Smooth muscle cell (in vitro differentiated cells): ENCODE data around the gene KCNQ1OT1. TPM values are rescaled to one million over a fixed set of nuclear protein-coding genes. Genes with fewer than 3 reads are reported as not detected.

Experiments used
- DNase-seq: peaks from one replicate; lab custom pipeline; 2025; ENCODE audit not compliant: unreplicated experiment; lab: John Stamatoyannopoulos, UW
- H2AFZ ChIP-seq: fragments of 200-600 bp; sonication (generic); 2 replicates; pipeline ENCODE4 v1.6.0; 2016; ENCODE audit warnings: antibody characterized with exemption, low read depth, mild to moderate bottlenecking
- H3F3A ChIP-seq: fragments of 200-600 bp; sonication (generic); 2 replicates; pipeline ENCODE4 v1.6.0; 2017; ENCODE audit warnings: antibody characterized with exemption, low read depth
- H3K27ac ChIP-seq: fragments of 200-600 bp; sonication (generic); 2 replicates; pipeline ENCODE4 v1.5.1; 2016; ENCODE audit warnings: low read depth, mild to moderate bottlenecking
- H3K27me3 ChIP-seq: fragments of 200-600 bp; sonication (generic); 2 replicates; pipeline ENCODE4 v1.6.1; 2016; ENCODE audit warnings: low read depth, mild to moderate bottlenecking
- H3K36me3 ChIP-seq: fragments of 200-600 bp; sonication (generic); 2 replicates; pipeline ENCODE4 v1.5.1; 2016; ENCODE audit warnings: low read depth
- H3K4me1 ChIP-seq: fragments of 200-600 bp; sonication (generic); 2 replicates; pipeline ENCODE4 v1.5.1; 2016; ENCODE audit warnings: low read depth
- H3K4me2 ChIP-seq: fragments of 200-600 bp; sonication (generic); 2 replicates; pipeline ENCODE4 v1.6.0; 2016; ENCODE audit warnings: mild to moderate bottlenecking
- H3K4me3 ChIP-seq: fragments of 200-600 bp; sonication (generic); 2 replicates; pipeline ENCODE4 v1.5.1; 2016; ENCODE audit warnings: mild to moderate bottlenecking
- H3K79me2 ChIP-seq: fragments of 200-600 bp; sonication (generic); 2 replicates; pipeline ENCODE4 v1.6.0; 2016; ENCODE audit warnings: low read depth, mild to moderate bottlenecking
- H3K9ac ChIP-seq: fragments of 200-600 bp; sonication (generic); 2 replicates; pipeline ENCODE4 v1.6.0; 2016; ENCODE audit warnings: low read depth
- H3K9me3 ChIP-seq: fragments of 200-600 bp; sonication (generic); replicated peaks from 2 replicates; pipeline ENCODE4 v1.5.1; 2016; ENCODE audit warnings: low read depth
- H4K20me1 ChIP-seq: fragments of 200-600 bp; sonication (generic); 2 replicates; pipeline ENCODE4 v1.6.0; 2016; ENCODE audit warnings: low read depth
- WGBS: methylation state at CpG from one replicate; pipeline ENCODE4 v1.1.7; 2016; ENCODE audit warnings: low lambda C conversion rate; 5-methylcytosine and 5-hydroxymethylcytosine counted together
- polyA plus RNA-seq: library from polyadenylated mRNA; unstranded; fragments of >200 nt; fragmentation: Nextera tagmentation; extraction: Ambion mirVana; gene quantifications from 2 replicates; pipeline ENCODE4 v1.2.1, GENCODE V29; 2016
- total RNA-seq: library from RNA; depleted of rRNA; stranded (reverse); fragments of >200 nt; gene quantifications from 2 replicates; pipeline ENCODE4 v1.2.3, GENCODE V29; 2014
- TF ChIP-seq, protein P1 (sequence below): fragments of 200-600 bp; sonication (generic); IDR thresholded peaks from 2 replicates; pipeline ENCODE4 v1.5.1; 2017; ENCODE audit warnings: borderline replicate concordance, mild to moderate bottlenecking, antibody characterized with exemption; ENCODE audit not compliant: insufficient read depth, poor library complexity, severe bottlenecking

KCNQ1OT1 gene
- total and polyA plus RNA-seq, 2 experiments from 2014 or later: 1.6 to 9.8 TPM

DNA sequence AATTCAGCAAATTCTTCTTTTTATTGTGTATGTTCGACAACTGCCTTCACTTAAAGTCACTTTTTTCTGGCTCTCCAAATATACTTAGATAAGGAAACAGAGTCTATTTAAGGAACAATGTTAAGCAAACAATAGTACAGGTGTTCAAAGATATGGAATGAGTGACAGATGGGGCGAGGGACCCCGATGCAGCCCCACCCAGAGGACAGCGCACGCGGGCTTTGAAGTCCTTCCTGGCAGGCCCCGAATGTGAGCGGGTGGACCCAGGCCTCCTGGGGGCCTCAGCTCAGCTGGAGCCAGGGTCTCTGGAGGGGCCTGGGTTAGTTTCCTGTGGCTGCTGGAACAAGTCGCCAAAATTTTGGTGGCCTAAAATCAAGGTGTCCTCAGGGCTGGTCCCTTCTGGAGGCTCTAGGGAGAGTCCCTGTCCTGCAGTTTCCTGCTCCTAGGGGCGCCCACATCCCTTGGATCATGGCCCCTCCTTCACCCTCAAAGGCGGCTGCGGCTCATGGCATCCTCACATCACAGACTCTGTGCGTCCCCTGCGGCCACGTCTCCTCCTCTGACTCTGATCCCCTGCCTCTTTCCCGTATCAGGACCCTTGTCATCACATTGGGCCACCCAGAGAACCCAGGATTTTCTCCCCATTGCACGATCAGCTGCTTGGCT is 40.6 kb upstream of the KCNQ1OT1 start:
- Histone ChIP-seq H3K4me2 (peak overlapping the region; percentile 52), H3K27me3 (no peaks in the 10 kb centered on the region), H3K27ac (no peak overlapping the region), H2AFZ (no peak overlapping the region), H3K9ac (no peak overlapping the region), H4K20me1 (no peaks in the 10 kb centered on the region), H3K36me3 (no peaks in the 10 kb centered on the region), H3F3A (peaks cover 11% of the 10 kb centered on the region), H3K79me2 (no peaks in the 10 kb centered on the region), H3K4me1 (peaks cover 16% of the 10 kb centered on the region), H3K4me3 (no peak overlapping the region), H3K9me3 (no peaks in the 10 kb centered on the region)
- WGBS: 95% methylated on average over 17 of the region's 17 CpGs
- DNase-seq: no peak
- TF ChIP-seq, protein P1, sequence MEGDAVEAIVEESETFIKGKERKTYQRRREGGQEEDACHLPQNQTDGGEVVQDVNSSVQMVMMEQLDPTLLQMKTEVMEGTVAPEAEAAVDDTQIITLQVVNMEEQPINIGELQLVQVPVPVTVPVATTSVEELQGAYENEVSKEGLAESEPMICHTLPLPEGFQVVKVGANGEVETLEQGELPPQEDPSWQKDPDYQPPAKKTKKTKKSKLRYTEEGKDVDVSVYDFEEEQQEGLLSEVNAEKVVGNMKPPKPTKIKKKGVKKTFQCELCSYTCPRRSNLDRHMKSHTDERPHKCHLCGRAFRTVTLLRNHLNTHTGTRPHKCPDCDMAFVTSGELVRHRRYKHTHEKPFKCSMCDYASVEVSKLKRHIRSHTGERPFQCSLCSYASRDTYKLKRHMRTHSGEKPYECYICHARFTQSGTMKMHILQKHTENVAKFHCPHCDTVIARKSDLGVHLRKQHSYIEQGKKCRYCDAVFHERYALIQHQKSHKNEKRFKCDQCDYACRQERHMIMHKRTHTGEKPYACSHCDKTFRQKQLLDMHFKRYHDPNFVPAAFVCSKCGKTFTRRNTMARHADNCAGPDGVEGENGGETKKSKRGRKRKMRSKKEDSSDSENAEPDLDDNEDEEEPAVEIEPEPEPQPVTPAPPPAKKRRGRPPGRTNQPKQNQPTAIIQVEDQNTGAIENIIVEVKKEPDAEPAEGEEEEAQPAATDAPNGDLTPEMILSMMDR: no peak

DNA sequence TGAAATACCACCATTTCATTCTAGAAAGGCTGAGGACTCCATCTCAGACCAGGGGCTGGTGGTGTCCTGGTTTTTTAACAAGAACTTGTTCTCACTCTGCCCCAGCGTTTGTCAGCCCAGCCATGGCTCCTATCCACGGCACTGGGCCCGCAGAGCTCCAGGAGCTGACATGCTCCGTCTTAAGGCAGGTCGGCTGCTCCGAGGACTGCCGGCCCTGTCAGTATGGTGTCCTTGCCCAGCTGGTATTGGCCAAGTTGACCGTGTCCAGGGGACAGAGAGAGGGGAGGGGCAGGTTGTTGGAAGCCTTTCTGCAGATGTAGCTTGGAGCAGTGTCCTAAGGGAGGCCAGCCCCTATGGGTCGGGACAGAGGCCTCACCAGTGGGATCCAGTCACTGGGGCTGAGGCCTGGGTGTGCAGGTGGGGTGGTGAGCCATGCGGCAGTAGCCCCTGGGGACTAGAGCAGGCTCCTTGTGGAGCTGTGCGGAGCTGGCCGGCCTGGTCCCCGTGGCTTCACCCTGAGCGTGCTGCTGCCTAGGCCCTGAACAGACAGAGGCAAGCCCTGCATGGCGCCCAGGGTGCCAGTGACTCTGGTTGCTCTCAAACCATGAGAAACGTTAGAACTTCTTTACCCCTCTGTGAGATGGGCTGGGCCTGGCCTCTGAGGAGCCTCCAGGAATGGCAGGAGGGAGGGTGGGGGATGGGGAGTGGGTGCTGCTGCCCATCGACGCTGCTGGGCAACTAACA is 39.9 kb upstream of the KCNQ1OT1 start:
- Histone ChIP-seq H3K27me3 (no peaks in the 10 kb centered on the region), H3F3A (peaks cover 11% of the 10 kb centered on the region), H4K20me1 (no peaks in the 10 kb centered on the region), H2AFZ (no peak overlapping the region), H3K4me1 (peaks cover 16% of the 10 kb centered on the region), H3K79me2 (no peaks in the 10 kb centered on the region), H3K36me3 (no peaks in the 10 kb centered on the region), H3K9ac (no peak overlapping the region), H3K27ac (no peak overlapping the region), H3K4me2 (no peak overlapping the region), H3K4me3 (no peak overlapping the region), H3K9me3 (no peaks in the 10 kb centered on the region)
- TF ChIP-seq, protein P1: no peak
- no peak for DNase-seq
- WGBS: 95% methylated on average over 14 of the region's 18 CpGs

DNA sequence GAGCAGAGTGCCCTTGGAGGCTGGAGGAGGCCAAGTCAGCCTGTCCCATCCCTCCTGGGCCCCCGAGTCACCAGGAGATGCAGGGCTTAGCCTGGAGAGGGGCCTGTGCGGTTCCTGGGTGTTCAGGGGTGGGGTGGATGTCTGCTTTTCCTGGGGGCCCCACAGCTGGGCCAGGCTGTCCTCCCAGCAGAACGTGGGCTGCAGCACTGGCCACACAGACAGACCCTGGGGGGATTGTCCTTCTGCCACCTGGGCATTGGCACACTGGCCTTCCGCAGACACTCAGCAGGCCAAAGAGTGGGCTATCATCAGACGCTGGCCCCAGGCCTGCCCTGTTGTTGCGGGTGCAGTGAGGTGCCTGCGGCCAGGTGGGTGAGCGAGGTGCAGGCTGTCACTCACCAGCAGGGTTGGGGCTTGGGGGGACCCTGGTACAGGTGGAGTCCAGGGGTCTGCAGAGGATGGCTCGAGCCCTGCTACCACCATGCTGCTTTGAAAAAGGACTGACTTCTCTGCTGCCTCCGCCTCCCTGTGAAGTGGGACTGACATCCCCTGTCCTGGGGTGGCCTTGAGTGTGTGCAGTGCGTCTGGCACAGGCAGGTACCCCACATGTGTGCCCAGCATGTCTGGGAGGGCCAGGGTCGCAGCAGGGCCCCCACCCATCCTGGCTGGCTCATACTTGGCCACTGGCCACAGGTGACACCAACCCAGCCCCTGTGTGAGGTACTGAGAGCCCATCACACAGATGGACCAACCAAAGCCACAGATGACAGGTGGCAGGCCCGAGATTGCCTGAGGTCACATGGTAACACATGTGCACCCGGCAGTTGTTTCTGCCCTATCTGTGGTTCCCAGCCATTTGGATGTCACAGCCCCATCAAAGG is 39.0 kb upstream of the KCNQ1OT1 start:
- H3K4me1 ChIP-seq: peaks cover 20% of the 10 kb centered on the region
- TF ChIP-seq, protein P1: no peak
- 93% methylated on average over 14 of the region's 14 CpGs for WGBS

More for the DNA sequence above, 39.0 kb upstream of the KCNQ1OT1 start:
- Histone ChIP-seq H4K20me1 (no peaks in the 10 kb centered on the region), H3K36me3 (no peaks in the 10 kb centered on the region), H3F3A (peaks cover 11% of the 10 kb centered on the region), H3K4me3 (no peak overlapping the region), H2AFZ (no peak overlapping the region), H3K79me2 (no peaks in the 10 kb centered on the region), H3K9ac (no peak overlapping the region), H3K9me3 (no peaks in the 10 kb centered on the region), H3K4me2 (no peak overlapping the region), H3K27ac (no peak overlapping the region), H3K27me3 (no peaks in the 10 kb centered on the region)
- no peak for DNase-seq
